ENCODE measurements around the gene ASB13.
"Not testable (repeated sequence)": the region's sequence is repeated elsewhere in the genome, so short reads cannot be mapped to it uniquely, and the experiment has no call there.

Gene ASB13

GRCh38 chr10:5596611-5597341 is 69.6 kb downstream of the ASB13 start:
- no peak for TF ChIP-seq SUZ12 (IDR thresholded peaks at IDR 0.05; ENCODE audit: extremely low read depth, insufficient read depth, insufficient read length)
- TF ChIP-seq YY1 (IDR thresholded peaks at IDR 0.05; ENCODE audit: insufficient read depth, insufficient read length): no peak
- no peak for TF ChIP-seq ZNF274 (IDR thresholded peaks at IDR 0.05; ENCODE audit: low read depth, low read length)
- no peak for DNase-seq (ENCODE audit: low read depth, low spot score)
- H3K9me3 ChIP-seq (ENCODE audit: insufficient read depth, low read length): no peaks in the 10 kb centered on the region
- no peaks in the 10 kb centered on the region for H3K27me3 ChIP-seq (ENCODE audit: insufficient read depth, insufficient read length)
- no peaks in the 10 kb centered on the region for H3K36me3 ChIP-seq (ENCODE audit: insufficient read depth, insufficient read length, low read length)
- H3K4me3 ChIP-seq (ENCODE audit: insufficient read length, low read depth): no peak overlapping the region
- H3K9ac ChIP-seq (ENCODE audit: insufficient read length, low read depth): no peak overlapping the region
- H3K4me1 ChIP-seq (ENCODE audit: insufficient read depth, insufficient read length): peaks cover 3% of the 10 kb centered on the region

- no peak for DNase-seq (ENCODE audit: low read depth, low spot score)
- Histone ChIP-seq H3K9ac (ENCODE audit: insufficient read length, low read depth) (no peak overlapping the region), H3K36me3 (ENCODE audit: insufficient read depth, insufficient read length, low read length) (no peaks in the 10 kb centered on the region)
Observed at GRCh38 chr10:5595994-5596471, 70.4 kb downstream of the ASB13 start.

GRCh38 chr10:5595591-5595990 is 70.8 kb downstream of the ASB13 start:
- Histone ChIP-seq H3K4me3 (ENCODE audit: insufficient read length, low read depth) (no peak overlapping the region), H3K4me1 (ENCODE audit: insufficient read depth, insufficient read length) (peaks cover 10% of the 10 kb centered on the region), H3K9ac (ENCODE audit: insufficient read length, low read depth) (no peak overlapping the region), H3K9me3 (ENCODE audit: insufficient read depth, low read length) (no peaks in the 10 kb centered on the region), H3K36me3 (ENCODE audit: insufficient read depth, insufficient read length, low read length) (no peaks in the 10 kb centered on the region), H3K27me3 (ENCODE audit: insufficient read depth, insufficient read length) (no peaks in the 10 kb centered on the region)
- TF ChIP-seq YY1 (IDR thresholded peaks at IDR 0.05; ENCODE audit: insufficient read depth, insufficient read length) (no peak), SUZ12 (IDR thresholded peaks at IDR 0.05; ENCODE audit: extremely low read depth, insufficient read depth, insufficient read length) (no peak), ZNF274 (IDR thresholded peaks at IDR 0.05; ENCODE audit: low read depth, low read length) (no peak)
- DNase-seq (ENCODE audit: low read depth, low spot score): no peak

More at GRCh38 chr10:5595994-5596471, 70.4 kb downstream of the ASB13 start:
- Histone ChIP-seq H3K27me3 (ENCODE audit: insufficient read depth, insufficient read length) (no peaks in the 10 kb centered on the region), H3K9me3 (ENCODE audit: insufficient read depth, low read length) (no peaks in the 10 kb centered on the region), H3K4me3 (ENCODE audit: insufficient read length, low read depth) (no peak overlapping the region), H3K4me1 (ENCODE audit: insufficient read depth, insufficient read length) (peaks cover 10% of the 10 kb centered on the region)
- no peak for TF ChIP-seq YY1 (IDR thresholded peaks at IDR 0.05; ENCODE audit: insufficient read depth, insufficient read length)
- TF ChIP-seq SUZ12 (IDR thresholded peaks at IDR 0.05; ENCODE audit: extremely low read depth, insufficient read depth, insufficient read length): no peak
- no peak for TF ChIP-seq ZNF274 (IDR thresholded peaks at IDR 0.05; ENCODE audit: low read depth, low read length)

GRCh38 chr10:5595095-5595494 is 71.3 kb downstream of the ASB13 start:
- H3K9ac ChIP-seq (ENCODE audit: insufficient read length, low read depth): no peak overlapping the region

GRCh38 chr10:5594271-5595049 is 71.9 kb downstream of the ASB13 start:
- H3K4me1 ChIP-seq (ENCODE audit: insufficient read depth, insufficient read length): peaks cover 10% of the 10 kb centered on the region
- TF ChIP-seq YY1 (IDR thresholded peaks at IDR 0.05; ENCODE audit: insufficient read depth, insufficient read length) (no peak), SUZ12 (IDR thresholded peaks at IDR 0.05; ENCODE audit: extremely low read depth, insufficient read depth, insufficient read length) (no peak), ZNF274 (IDR thresholded peaks at IDR 0.05; ENCODE audit: low read depth, low read length) (no peak)
- H3K4me3 ChIP-seq (ENCODE audit: insufficient read length, low read depth): no peak overlapping the region
- H3K36me3 ChIP-seq (ENCODE audit: insufficient read depth, insufficient read length, low read length): no peaks in the 10 kb centered on the region
- no peak for DNase-seq (ENCODE audit: low read depth, low spot score)
- H3K9me3 ChIP-seq (ENCODE audit: insufficient read depth, low read length): no peaks in the 10 kb centered on the region
- no peak overlapping the region for H3K9ac ChIP-seq (ENCODE audit: insufficient read length, low read depth)
- no peaks in the 10 kb centered on the region for H3K27me3 ChIP-seq (ENCODE audit: insufficient read depth, insufficient read length)

More at GRCh38 chr10:5595095-5595494, 71.3 kb downstream of the ASB13 start:
- peaks cover 10% of the 10 kb centered on the region for H3K4me1 ChIP-seq (ENCODE audit: insufficient read depth, insufficient read length)
- H3K4me3 ChIP-seq (ENCODE audit: insufficient read length, low read depth): no peak overlapping the region
- no peak for DNase-seq (ENCODE audit: low read depth, low spot score)
- TF ChIP-seq YY1 (IDR thresholded peaks at IDR 0.05; ENCODE audit: insufficient read depth, insufficient read length) (no peak), SUZ12 (IDR thresholded peaks at IDR 0.05; ENCODE audit: extremely low read depth, insufficient read depth, insufficient read length) (no peak), ZNF274 (IDR thresholded peaks at IDR 0.05; ENCODE audit: low read depth, low read length) (no peak)
- no peaks in the 10 kb centered on the region for H3K27me3 ChIP-seq (ENCODE audit: insufficient read depth, insufficient read length)
- H3K9me3 ChIP-seq (ENCODE audit: insufficient read depth, low read length): no peaks in the 10 kb centered on the region
- H3K36me3 ChIP-seq (ENCODE audit: insufficient read depth, insufficient read length, low read length): no peaks in the 10 kb centered on the region

- not testable (repeated sequence) for H3K9ac ChIP-seq (ENCODE audit: insufficient read length, low read depth); H3K36me3 ChIP-seq (ENCODE audit: insufficient read depth, insufficient read length, low read length); DNase-seq (ENCODE audit: low read depth, low spot score); H3K4me3 ChIP-seq (ENCODE audit: insufficient read length, low read depth); H3K9me3 ChIP-seq (ENCODE audit: insufficient read depth, low read length); H3K27me3 ChIP-seq (ENCODE audit: insufficient read depth, insufficient read length)
- H3K4me1 ChIP-seq (ENCODE audit: insufficient read depth, insufficient read length): peaks cover 19% of the 10 kb centered on the region
Observed at GRCh38 chr10:5593347-5593746, 73.0 kb downstream of the ASB13 start.

GRCh38 chr10:5592070-5592469 is 74.3 kb downstream of the ASB13 start:
- TF ChIP-seq ZNF274 (IDR thresholded peaks at IDR 0.05; ENCODE audit: low read depth, low read length) (no peak), YY1 (IDR thresholded peaks at IDR 0.05; ENCODE audit: insufficient read depth, insufficient read length) (no peak), SUZ12 (IDR thresholded peaks at IDR 0.05; ENCODE audit: extremely low read depth, insufficient read depth, insufficient read length) (no peak)
- Histone ChIP-seq H3K4me1 (ENCODE audit: insufficient read depth, insufficient read length) (peaks cover 25% of the 10 kb centered on the region), H3K36me3 (ENCODE audit: insufficient read depth, insufficient read length, low read length) (no peaks in the 10 kb centered on the region), H3K9me3 (ENCODE audit: insufficient read depth, low read length) (no peaks in the 10 kb centered on the region), H3K27me3 (ENCODE audit: insufficient read depth, insufficient read length) (no peaks in the 10 kb centered on the region), H3K9ac (ENCODE audit: insufficient read length, low read depth) (no peak overlapping the region), H3K4me3 (ENCODE audit: insufficient read length, low read depth) (no peak overlapping the region)
- no peak for DNase-seq (ENCODE audit: low read depth, low spot score)
